Chondrocyte (in vitro differentiated cells): ENCODE data around the gene PROSER3. TPM values are rescaled to one million over a fixed set of nuclear protein-coding genes. Genes with fewer than 3 reads are reported as not detected.

ENCODE experiments used
- DNase-seq: peaks from one replicate; pipeline ENCODE4 v3.0.0; 2021; ENCODE audit warnings: mixed read lengths, low spot score
- H3K27ac Mint-ChIP-seq: one replicate; pipeline ENCODE4 v1.8.0; 2021; ENCODE audit warnings: mild to moderate bottlenecking, moderate library complexity, mixed read lengths; ENCODE audit not compliant: unreplicated experiment
- H3K27me3 Mint-ChIP-seq: 2 replicates; pipeline ENCODE4 v1.8.0; 2021; ENCODE audit warnings: low read depth, mixed read lengths
- H3K36me3 Mint-ChIP-seq: 2 replicates; pipeline ENCODE4 v1.8.0; 2021; ENCODE audit warnings: low read depth, mixed read lengths
- H3K4me1 Mint-ChIP-seq: 2 replicates; pipeline ENCODE4 v1.8.0; 2021; ENCODE audit warnings: low read depth, mild to moderate bottlenecking, mixed read lengths
- H3K4me3 Mint-ChIP-seq: one replicate; pipeline ENCODE4 v1.8.0; 2021; ENCODE audit warnings: mild to moderate bottlenecking, moderate library complexity, mixed read lengths; ENCODE audit not compliant: unreplicated experiment
- H3K9me3 Mint-ChIP-seq: 2 replicates; pipeline ENCODE4 v1.8.0; 2021; ENCODE audit warnings: low read depth, mixed read lengths
- CTCF ChIP-seq: fragments of 200-600 bp; sonication (generic); IDR thresholded peaks from 2 replicates; pipeline ENCODE4 v1.5.0; 2021; ENCODE audit warnings: antibody characterized with exemption, mild to moderate bottlenecking, moderate library complexity
- total RNA-seq: library from RNA; stranded (reverse); gene quantifications from 3 replicates; pipeline ENCODE4 v1.2.1, GENCODE V29; 2021

PROSER3 gene
- total RNA-seq, 1 donor from 2014 or later = 17.4 TPM

GRCh38 chr19:35813043-35813890, 55.3 kb downstream of the PROSER3 start:
- DNase-seq = no peak
- peaks cover 26% of the 10 kb centered on the region for H3K27me3 Mint-ChIP-seq
- H3K4me3 Mint-ChIP-seq = no peak overlapping the region
- H3K4me1 Mint-ChIP-seq = no peaks in the 10 kb centered on the region
- H3K27ac Mint-ChIP-seq = no peak overlapping the region
- no peaks in the 10 kb centered on the region for H3K9me3 Mint-ChIP-seq
- no peaks in the 10 kb centered on the region for H3K36me3 Mint-ChIP-seq
- no peak for TF ChIP-seq CTCF

- H3K27me3 Mint-ChIP-seq = peaks cover 24% of the 10 kb centered on the region
Observed at GRCh38 chr19:35816262-35816661, 58.3 kb downstream of the PROSER3 start.

GRCh38 chr19:35816846-35817245, 58.9 kb downstream of the PROSER3 start:
- Mint-ChIP-seq H3K36me3 (peaks cover 1% of the 10 kb centered on the region), H3K27ac (no peak overlapping the region), H3K4me1 (no peaks in the 10 kb centered on the region), H3K27me3 (peaks cover 21% of the 10 kb centered on the region), H3K9me3 (no peaks in the 10 kb centered on the region), H3K4me3 (no peak overlapping the region)
- DNase-seq = no peak
- TF ChIP-seq CTCF = no peak

More at GRCh38 chr19:35816262-35816661, 58.3 kb downstream of the PROSER3 start:
- Mint-ChIP-seq H3K27ac (no peak overlapping the region), H3K9me3 (no peaks in the 10 kb centered on the region), H3K4me3 (no peak overlapping the region), H3K36me3 (peaks cover 1% of the 10 kb centered on the region), H3K4me1 (no peaks in the 10 kb centered on the region)
- TF ChIP-seq CTCF = no peak
- DNase-seq = no peak

- Mint-ChIP-seq H3K27ac (no peak overlapping the region), H3K36me3 (peaks cover 1% of the 10 kb centered on the region), H3K4me3 (no peak overlapping the region), H3K27me3 (peaks cover 22% of the 10 kb centered on the region), H3K4me1 (no peaks in the 10 kb centered on the region), H3K9me3 (no peaks in the 10 kb centered on the region)
- no peak for DNase-seq
- TF ChIP-seq CTCF = no peak
Observed at GRCh38 chr19:35818445-35818844, 60.5 kb downstream of the PROSER3 start.

Other genes starting within 250 kb of the PROSER3 start
- 1.3 to 2.1 TPM in 2 of 3 replicates, not detected in the other for gene DMKN, start 244.5 kb upstream of the PROSER3 start, total RNA-seq
- gene SBSN, start 229.9 kb upstream of the PROSER3 start, total RNA-seq = 0.30 to 0.56 TPM (median 0.36 TPM) in 3 replicates
- gene GAPDHS, start 224.7 kb upstream of the PROSER3 start, total RNA-seq = not detected in 3 replicates
- 86.3 to 105 TPM (median 90.9 TPM) in 3 replicates for gene TMEM147, start 212.6 kb upstream of the PROSER3 start, total RNA-seq
- not detected in 3 replicates for gene ATP4A, start 194.5 kb upstream of the PROSER3 start, total RNA-seq
- not detected in 3 replicates for gene PMIS2, start 172.0 kb upstream of the PROSER3 start, total RNA-seq
- gene HAUS5, start 145.4 kb upstream of the PROSER3 start, total RNA-seq = 7.7 to 17.2 TPM (median 8.4 TPM) in 3 replicates
- gene RBM42, start 129.1 kb upstream of the PROSER3 start, total RNA-seq = 75.4 to 92.2 TPM (median 91.3 TPM) in 3 replicates
- gene ETV2, start 116.4 kb upstream of the PROSER3 start, total RNA-seq = 1.5 to 1.7 TPM (median 1.6 TPM) in 3 replicates
- 266 to 279 TPM (median 268 TPM) in 3 replicates for gene COX6B1, start 109.9 kb upstream of the PROSER3 start, total RNA-seq
- 0.65 TPM in 1 of 3 replicates, not detected in the others for gene UPK1A, start 91.7 kb upstream of the PROSER3 start, total RNA-seq
- not detected in 3 replicates for gene ZBTB32, start 53.6 kb upstream of the PROSER3 start, total RNA-seq
- 27.3 to 31.5 TPM (median 30.8 TPM) in 3 replicates for gene KMT2B, start 40.2 kb upstream of the PROSER3 start, total RNA-seq
- gene IGFLR1, start 15.7 kb upstream of the PROSER3 start, total RNA-seq = 0.59 to 1.4 TPM (median 0.99 TPM) in 3 replicates
- 22.9 to 28.8 TPM (median 24.7 TPM) in 3 replicates for gene U2AF1L4, start 12.8 kb upstream of the PROSER3 start, total RNA-seq
- 59.9 to 71.1 TPM (median 61.8 TPM) in 3 replicates for gene PSENEN, start 12.5 kb upstream of the PROSER3 start, total RNA-seq
- gene LIN37, start 9.6 kb upstream of the PROSER3 start, total RNA-seq = 11.9 to 18.6 TPM (median 13.5 TPM) in 3 replicates
- 0.75 to 5.7 TPM (median 5.0 TPM) in 3 replicates for gene HSPB6, start 1.1 kb upstream of the PROSER3 start, total RNA-seq
- gene ARHGAP33, start 17.4 kb downstream of the PROSER3 start, total RNA-seq = 8.5 to 14.6 TPM (median 12.0 TPM) in 3 replicates
- gene PRODH2, start 54.7 kb downstream of the PROSER3 start, total RNA-seq = not detected in 3 replicates
- gene NPHS1, start 94.3 kb downstream of the PROSER3 start, total RNA-seq = not detected in 3 replicates
- 0.22 TPM in 1 of 3 replicates, not detected in the others for gene KIRREL2, start 98.7 kb downstream of the PROSER3 start, total RNA-seq
- 31.7 to 76.4 TPM (median 66.8 TPM) in 3 replicates for gene APLP1, start 110.4 kb downstream of the PROSER3 start, total RNA-seq
- gene NFKBID, start 142.4 kb downstream of the PROSER3 start, total RNA-seq = 4.4 to 5.0 TPM (median 4.4 TPM) in 3 replicates
- gene HCST, start 144.4 kb downstream of the PROSER3 start, total RNA-seq = 0.50 to 1.0 TPM in 2 of 3 replicates, not detected in the other
- not detected in 3 replicates for gene TYROBP, start 150.1 kb downstream of the PROSER3 start, total RNA-seq
- gene LRFN3, start 178.2 kb downstream of the PROSER3 start, total RNA-seq = 18.4 to 23.3 TPM (median 21.0 TPM) in 3 replicates
- gene SDHAF1, start 237.0 kb downstream of the PROSER3 start, total RNA-seq = 10.8 to 12.0 TPM (median 11.2 TPM) in 3 replicates